Measurements from ENCODE around the gene IFNA6.

- no peak for TF ChIP-seq POLR2AphosphoS5 (IDR thresholded peaks at IDR 0.05)
- no peak for TF ChIP-seq CTCF (IDR thresholded peaks at IDR 0.05; ENCODE audit: poor library complexity, severe bottlenecking)
- no peak for TF ChIP-seq EP300 (conservative IDR thresholded peaks at IDR 0.05; ENCODE audit: poor library complexity, severe bottlenecking)
- TF ChIP-seq TAF1 (IDR thresholded peaks at IDR 0.05; ENCODE audit: low read depth): no peak
- TF ChIP-seq SMC3 (conservative IDR thresholded peaks at IDR 0.05; ENCODE audit: poor library complexity): no peak
Measured at GRCh38 chr9:21336457-21336856, 14.2 kb downstream of the IFNA6 start.

Data from neural cell (in vitro differentiated cells).